MCF 10A (cell line): ENCODE measurements around the gene GPC3. TPM values are rescaled to one million over a fixed set of nuclear protein-coding genes. Genes with fewer than 3 reads are reported as not detected.

Source experiments
- BruUV-seq: library from RNA; stranded (reverse); fragments of 400-500 nt; replicated peaks from 2 replicates; lab custom pipeline; 2021; lab: Mats Ljungman, UMichigan
- CTCF ChIA-PET: fragments of 300-600 bp; sonication (Branson Sonifier 250); formaldehyde crosslinking; extraction: SDS; loops from one replicate; lab custom pipeline; 2021; ENCODE audit warnings: antibody characterized with exemption, inconsistent platforms; lab: Yijun Ruan, JAX
- POLR2A ChIA-PET: fragments of 300-600, 350-650 bp; sonication (Branson Sonifier 250); formaldehyde crosslinking; extraction: SDS; loops from one replicate; lab custom pipeline; 2020; ENCODE audit warnings: antibody characterized with exemption, inconsistent platforms; lab: Yijun Ruan, JAX
- DNase-seq: peaks from one replicate; pipeline ENCODE4 v3.0.0-alpha.2; 2018; ENCODE audit not compliant: unreplicated experiment
- H3K27ac Mint-ChIP-seq: one replicate; pipeline ENCODE4 v1.8.0; 2022; ENCODE audit warnings: mild to moderate bottlenecking, low read depth, mixed read lengths; ENCODE audit not compliant: unreplicated experiment
- H3K27me3 Mint-ChIP-seq: one replicate; pipeline ENCODE4 v1.8.0; 2022; ENCODE audit warnings: mixed read lengths; ENCODE audit not compliant: insufficient read depth, unreplicated experiment
- H3K36me3 Mint-ChIP-seq: one replicate; pipeline ENCODE4 v1.8.0; 2022; ENCODE audit warnings: mild to moderate bottlenecking, moderate library complexity, mixed read lengths; ENCODE audit not compliant: insufficient read depth, unreplicated experiment
- H3K4me1 Mint-ChIP-seq: one replicate; pipeline ENCODE4 v1.8.0; 2022; ENCODE audit warnings: mixed read lengths; ENCODE audit not compliant: insufficient read depth, unreplicated experiment
- H3K4me3 Mint-ChIP-seq: one replicate; pipeline ENCODE4 v1.8.0; 2022; ENCODE audit warnings: mild to moderate bottlenecking, moderate library complexity, mixed read lengths; ENCODE audit not compliant: unreplicated experiment
- H3K9me3 Mint-ChIP-seq: one replicate; pipeline ENCODE4 v1.8.0; 2022; ENCODE audit warnings: mixed read lengths; ENCODE audit not compliant: unreplicated experiment
- CTCF ChIP-seq: fragments of 200-600 bp; IDR thresholded peaks from one replicate; pipeline ENCODE4 v1.8.0; 2022; ENCODE audit warnings: antibody characterized with exemption, mild to moderate bottlenecking; ENCODE audit not compliant: unreplicated experiment
- intact Hi-C: fragments of 100-400 bp; cut with micrococcal nuclease; formaldehyde crosslinking; loops from 2 replicates; pipeline ENCODE4 v1.14.1; 2022
- total RNA-seq: library from RNA; stranded (reverse); gene quantifications from 2 replicates; pipeline ENCODE4 v1.2.3, GENCODE V29; 2022

The GPC3 gene
- total RNA-seq, 1 experiment from 2014 or later: 0.37 TPM

GRCh38 chrX:133514486-133514885 lies 470.9 kb downstream of the GPC3 start:
- intact Hi-C loops: no loop called here
- Mint-ChIP-seq H3K4me3 (no peak overlapping the region), H3K4me1 (no peaks in the 10 kb centered on the region), H3K27ac (no peak overlapping the region), H3K9me3 (no peaks in the 10 kb centered on the region), H3K36me3 (no peaks in the 10 kb centered on the region), H3K27me3 (peaks cover 41% of the 10 kb centered on the region)
- CTCF ChIA-PET: no interaction called here
- no TSS peak for BruUV-seq
- no peak for TF ChIP-seq CTCF
- no peak for DNase-seq
- POLR2A ChIA-PET: no interaction called here

GRCh38 chrX:133513123-133513522 lies 472.3 kb downstream of the GPC3 start:
- Mint-ChIP-seq H3K27ac (no peak overlapping the region), H3K4me3 (no peak overlapping the region), H3K27me3 (peaks cover 54% of the 10 kb centered on the region), H3K36me3 (no peaks in the 10 kb centered on the region), H3K9me3 (no peaks in the 10 kb centered on the region), H3K4me1 (no peaks in the 10 kb centered on the region)
- DNase-seq: no peak
- no TSS peak for BruUV-seq
- intact Hi-C loops: no loop called here
- TF ChIP-seq CTCF: no peak
- ChIA-PET CTCF (no interaction called here), POLR2A (no interaction called here)

GRCh38 chrX:133511041-133511440 lies 474.4 kb downstream of the GPC3 start:
- H3K27me3 Mint-ChIP-seq: peaks cover 68% of the 10 kb centered on the region
- no TSS peak for BruUV-seq
- POLR2A ChIA-PET: no interaction called here
- intact Hi-C loops: no loop called here
- peaks cover 6% of the 10 kb centered on the region for H3K9me3 Mint-ChIP-seq
- no peak overlapping the region for H3K27ac Mint-ChIP-seq
- no peaks in the 10 kb centered on the region for H3K36me3 Mint-ChIP-seq
- TF ChIP-seq CTCF: no peak
- no peaks in the 10 kb centered on the region for H3K4me1 Mint-ChIP-seq
- no peak overlapping the region for H3K4me3 Mint-ChIP-seq
- DNase-seq: no peak
- CTCF ChIA-PET: no interaction called here

GRCh38 chrX:133497356-133497755 lies 488.0 kb downstream of the GPC3 start:
- ChIA-PET POLR2A (interaction anchor here (0.6 kb wide), 1 partner anchor 41 kb away, joined by 5 read pairs; no protein-coding TSS in a partner anchor), CTCF (interaction anchor here (0.5 kb wide), 1 partner anchor 172 kb away, joined by 7 read pairs; no protein-coding TSS in a partner anchor)
- TF ChIP-seq CTCF: no peak
- Mint-ChIP-seq H3K4me3 (no peak overlapping the region), H3K27me3 (peaks cover 47% of the 10 kb centered on the region), H3K36me3 (no peaks in the 10 kb centered on the region), H3K9me3 (no peaks in the 10 kb centered on the region), H3K27ac (no peak overlapping the region), H3K4me1 (no peaks in the 10 kb centered on the region)
- DNase-seq: no peak
- intact Hi-C loops: no loop called here
- no TSS peak for BruUV-seq
